NOMO-1 treated with DMSO at 0.1 percent for 48 hours (cell line): ENCODE measurements around the gene TJP1.

ENCODE experiments used
- DNase-seq: peaks from one replicate; lab custom pipeline; 2025; ENCODE audit not compliant: unreplicated experiment; lab: John Stamatoyannopoulos, UW

The TJP1 gene

GRCh38 chr15:29822100-29822683 is at the start of gene TJP1:
TJP1 (minus strand) TSS chr15:29822468; CDS start chr15:29822028, 440 bp downstream.
- DNase-seq, result no peak

GRCh38 chr15:29871401-29871800 is 49.1 kb upstream of the TJP1 start:
- DNase-seq, result no peak

DNA sequence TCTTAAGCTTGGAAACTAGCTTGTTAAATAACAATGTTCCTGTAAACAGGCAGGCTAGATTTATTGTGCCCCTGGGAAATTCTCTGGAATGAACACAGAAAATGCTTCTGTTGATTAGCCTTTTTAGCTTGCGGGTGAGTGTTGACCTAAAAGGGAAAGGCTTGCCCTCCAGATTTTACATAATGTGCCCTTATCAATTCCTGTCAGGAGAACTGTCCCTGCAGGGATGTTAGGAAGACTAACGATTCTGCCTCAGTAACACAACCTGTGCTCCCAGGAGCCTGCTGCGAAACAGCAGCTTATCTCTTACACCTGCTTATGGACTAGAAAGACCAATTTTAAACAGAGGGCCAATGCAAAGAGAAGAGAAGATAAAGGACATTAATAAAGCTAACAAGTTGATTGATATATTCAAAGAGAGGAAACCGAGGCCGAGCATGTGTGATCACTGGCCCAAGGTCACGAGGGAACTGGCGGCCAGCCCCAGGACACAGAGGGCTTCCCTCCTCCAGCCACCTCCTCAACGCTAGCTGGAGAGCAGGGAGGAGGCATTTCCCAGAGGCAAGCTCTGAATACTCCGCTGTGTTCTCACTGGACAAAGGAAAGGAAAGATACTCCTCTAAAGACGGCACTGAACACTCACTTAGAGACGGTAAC is 48.4 kb upstream of the TJP1 start:
- DNase-seq, result no peak

GRCh38 chr15:29867241-29868000 is 45.2 kb upstream of the TJP1 start:
- no peak for DNase-seq

DNA sequence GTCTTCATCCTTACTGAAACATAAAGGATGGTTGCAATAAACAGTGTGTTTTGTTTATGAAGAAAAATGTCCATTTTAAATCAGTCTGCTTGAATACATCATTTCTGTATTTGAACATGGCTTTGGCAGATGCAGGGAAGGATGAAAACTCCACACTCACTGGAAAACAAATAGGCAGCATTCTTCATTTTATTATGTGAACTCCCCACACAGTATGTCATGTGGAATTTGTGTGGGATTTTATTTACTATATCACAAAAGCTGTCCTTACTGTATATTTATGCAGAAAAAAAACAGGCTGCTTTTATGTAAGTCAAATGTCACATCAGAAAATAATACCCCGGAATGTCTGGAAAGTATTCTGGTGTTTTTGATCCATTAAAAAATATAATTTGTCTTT is 44.1 kb upstream of the TJP1 start:
- DNase-seq, result no peak

DNA sequence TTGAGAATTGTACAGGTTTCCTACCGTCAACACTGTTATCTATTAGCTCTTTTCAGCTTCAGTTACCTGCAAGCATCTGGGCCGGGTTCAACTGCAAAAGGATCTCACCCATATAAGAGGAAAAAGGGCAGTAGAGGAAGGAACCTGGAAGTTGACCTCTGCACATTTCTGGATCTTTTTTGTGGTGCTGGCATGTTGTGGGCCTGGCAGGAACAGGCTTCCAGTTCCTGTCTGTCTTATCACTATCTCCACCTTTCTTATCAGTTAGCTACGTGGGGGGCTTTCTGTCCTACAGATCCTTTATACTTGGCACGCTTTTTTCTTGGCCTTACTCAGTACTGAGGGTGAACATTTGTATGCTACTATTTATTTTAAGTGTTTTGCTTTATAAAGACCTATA is 42.2 kb upstream of the TJP1 start:
- DNase-seq, result no peak

DNA sequence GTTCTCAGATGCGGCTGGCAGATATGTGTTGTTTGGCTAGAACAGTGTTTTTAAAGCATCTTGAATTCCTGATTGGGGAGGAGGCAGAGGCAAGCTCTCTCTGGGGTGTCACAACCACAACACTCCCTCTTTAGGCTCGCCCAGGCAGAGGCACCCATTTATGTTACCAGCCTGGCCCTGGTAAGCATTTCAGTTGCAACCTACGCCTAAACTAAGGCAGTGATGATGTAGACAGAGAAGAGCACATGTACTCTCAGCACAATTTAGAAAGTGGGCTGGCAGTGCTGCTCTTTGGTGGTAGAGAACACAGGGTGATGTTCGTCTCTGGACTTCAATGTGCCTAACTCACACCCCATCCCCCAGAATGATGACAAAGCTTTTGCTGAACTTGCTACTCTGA is 41.2 kb upstream of the TJP1 start:
- DNase-seq, result no peak

DNA sequence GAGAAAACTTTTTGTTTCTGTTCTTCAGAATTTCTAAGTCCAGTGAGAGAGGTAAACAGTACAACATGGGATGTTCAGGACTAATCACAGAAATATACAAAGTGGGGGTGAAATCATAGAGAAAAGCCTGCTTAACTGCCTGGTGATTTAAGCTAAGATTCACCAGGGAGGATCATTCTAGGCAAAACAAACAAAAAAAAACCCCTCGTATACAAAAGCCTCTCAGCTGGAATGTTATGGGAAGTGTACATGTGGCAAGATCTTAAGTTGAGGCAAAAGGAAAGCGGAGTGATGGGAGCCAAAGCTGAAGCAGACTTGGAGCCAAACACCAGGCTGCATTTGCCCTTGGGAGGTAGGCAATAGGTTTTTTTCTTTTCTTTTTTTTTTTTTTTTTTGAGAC is 40.0 kb upstream of the TJP1 start:
- no peak for DNase-seq

GRCh38 chr15:29860872-29861271 is 38.6 kb upstream of the TJP1 start:
- no peak for DNase-seq

- DNase-seq, result no peak
Observed at GRCh38 chr15:29859973-29860715, 37.9 kb upstream of the TJP1 start.

- no peak for DNase-seq
Observed at GRCh38 chr15:29859293-29859692, 37.0 kb upstream of the TJP1 start.

DNA sequence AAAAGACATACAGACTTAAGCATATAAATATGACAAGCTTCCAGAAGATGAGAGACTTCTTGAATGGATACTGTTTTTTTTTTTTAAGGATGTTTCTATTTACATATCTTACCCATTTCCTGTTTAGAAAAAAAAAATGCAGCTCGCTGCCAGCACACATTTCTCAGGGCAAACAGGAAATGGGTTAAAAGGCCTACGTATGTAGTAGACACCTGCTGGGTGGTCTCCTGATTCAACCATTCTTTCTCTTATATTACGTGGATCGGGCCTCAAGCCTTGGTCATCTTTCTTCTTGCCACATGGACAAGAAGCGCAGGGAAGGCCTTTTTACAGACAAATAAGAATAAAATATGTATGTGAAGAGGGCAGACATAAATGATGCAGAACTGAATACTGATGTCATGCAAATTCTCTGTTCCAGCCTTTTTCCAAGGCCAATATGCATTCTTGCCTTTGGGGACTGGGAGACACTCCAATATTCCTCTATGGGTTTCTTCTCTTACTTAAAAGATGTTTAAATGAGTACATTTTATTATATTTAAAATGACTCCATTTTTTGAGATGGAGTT is 35.0 kb upstream of the TJP1 start:
- DNase-seq, result no peak

GRCh38 chr15:29854413-29854812 is 32.1 kb upstream of the TJP1 start:
- no peak for DNase-seq

GRCh38 chr15:29853211-29853987 is 31.1 kb upstream of the TJP1 start:
- no peak for DNase-seq

DNA sequence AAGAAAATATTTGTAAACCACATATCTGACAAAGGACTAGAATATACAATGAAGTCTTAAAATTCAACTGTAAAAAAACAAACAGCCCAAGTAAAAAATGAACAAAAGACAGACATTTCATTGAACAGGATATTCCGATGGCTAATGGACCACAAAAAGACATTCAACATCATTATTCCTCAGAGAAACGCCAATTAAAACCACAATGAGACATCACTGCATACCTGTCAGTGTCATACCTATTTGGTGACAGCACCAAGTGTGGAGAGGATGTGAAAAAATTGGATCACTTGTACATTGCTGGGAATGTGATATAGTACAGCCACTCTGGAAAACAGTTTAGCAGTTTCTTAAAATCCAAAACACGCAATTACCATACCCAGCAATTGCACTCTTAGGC is 29.9 kb upstream of the TJP1 start:
- no peak for DNase-seq

GRCh38 chr15:29849716-29850115 is 27.4 kb upstream of the TJP1 start:
- DNase-seq, result no peak

- DNase-seq, result no peak
Observed at GRCh38 chr15:29849218-29849617, 26.9 kb upstream of the TJP1 start.

- DNase-seq, result no peak
Observed at GRCh38 chr15:29844290-29844903, 22.1 kb upstream of the TJP1 start.

GRCh38 chr15:29842290-29842689 is 20.0 kb upstream of the TJP1 start:
- DNase-seq, result no peak

- DNase-seq, result no peak
Observed at GRCh38 chr15:29840926-29841325, 18.7 kb upstream of the TJP1 start.
